Measurements from ENCODE around the gene RASD1. TPM values are rescaled to one million over a fixed set of nuclear protein-coding genes. Genes with fewer than 3 reads are reported as not detected.

RASD1 gene
- total RNA-seq, 1 experiment from 2014 or later, result not detected

GRCh38 chr17:17485420-17485819 lies 10.8 kb downstream of the RASD1 start:
- no peak for DNase-seq
- peaks cover 24% of the 10 kb centered on the region for H3K36me3 Mint-ChIP-seq (ENCODE audit: insufficient read depth, unreplicated experiment)
- TF ChIP-seq, protein P1, sequence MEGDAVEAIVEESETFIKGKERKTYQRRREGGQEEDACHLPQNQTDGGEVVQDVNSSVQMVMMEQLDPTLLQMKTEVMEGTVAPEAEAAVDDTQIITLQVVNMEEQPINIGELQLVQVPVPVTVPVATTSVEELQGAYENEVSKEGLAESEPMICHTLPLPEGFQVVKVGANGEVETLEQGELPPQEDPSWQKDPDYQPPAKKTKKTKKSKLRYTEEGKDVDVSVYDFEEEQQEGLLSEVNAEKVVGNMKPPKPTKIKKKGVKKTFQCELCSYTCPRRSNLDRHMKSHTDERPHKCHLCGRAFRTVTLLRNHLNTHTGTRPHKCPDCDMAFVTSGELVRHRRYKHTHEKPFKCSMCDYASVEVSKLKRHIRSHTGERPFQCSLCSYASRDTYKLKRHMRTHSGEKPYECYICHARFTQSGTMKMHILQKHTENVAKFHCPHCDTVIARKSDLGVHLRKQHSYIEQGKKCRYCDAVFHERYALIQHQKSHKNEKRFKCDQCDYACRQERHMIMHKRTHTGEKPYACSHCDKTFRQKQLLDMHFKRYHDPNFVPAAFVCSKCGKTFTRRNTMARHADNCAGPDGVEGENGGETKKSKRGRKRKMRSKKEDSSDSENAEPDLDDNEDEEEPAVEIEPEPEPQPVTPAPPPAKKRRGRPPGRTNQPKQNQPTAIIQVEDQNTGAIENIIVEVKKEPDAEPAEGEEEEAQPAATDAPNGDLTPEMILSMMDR (IDR thresholded peaks at IDR 0.05; ENCODE audit: unreplicated experiment), result no peak
- CTCF ChIA-PET, result no interaction called here
- H3K27me3 Mint-ChIP-seq (ENCODE audit: unreplicated experiment), result no peaks in the 10 kb centered on the region
- H3K4me3 Mint-ChIP-seq (ENCODE audit: low read depth, unreplicated experiment), result no peak overlapping the region
- H3K9me3 Mint-ChIP-seq (ENCODE audit: low read depth, unreplicated experiment), result no peaks in the 10 kb centered on the region
- peaks cover 6% of the 10 kb centered on the region for H3K4me1 Mint-ChIP-seq (ENCODE audit: low read depth, unreplicated experiment)
- BruUV-seq (replicated peaks), result no TSS peak
- intact Hi-C loops (cut with micrococcal nuclease; ENCODE audit: unreplicated experiment), result no loop called here
- H3K27ac Mint-ChIP-seq (ENCODE audit: unreplicated experiment), result no peak overlapping the region

- Mint-ChIP-seq H3K4me1 (ENCODE audit: low read depth, unreplicated experiment) (peaks cover 10% of the 10 kb centered on the region), H3K9me3 (ENCODE audit: low read depth, unreplicated experiment) (no peaks in the 10 kb centered on the region), H3K4me3 (ENCODE audit: low read depth, unreplicated experiment) (no peak overlapping the region), H3K27ac (ENCODE audit: unreplicated experiment) (no peak overlapping the region), H3K27me3 (ENCODE audit: unreplicated experiment) (no peaks in the 10 kb centered on the region), H3K36me3 (ENCODE audit: insufficient read depth, unreplicated experiment) (peaks cover 24% of the 10 kb centered on the region)
- DNase-seq, result no peak
- no TSS peak for BruUV-seq (replicated peaks)
- CTCF ChIA-PET, result no interaction called here
- intact Hi-C loops (cut with micrococcal nuclease; ENCODE audit: unreplicated experiment), result no loop called here
- TF ChIP-seq, protein P1 (IDR thresholded peaks at IDR 0.05; ENCODE audit: unreplicated experiment), result no peak
Measured at GRCh38 chr17:17484451-17484899, 11.7 kb downstream of the RASD1 start.

DNA sequence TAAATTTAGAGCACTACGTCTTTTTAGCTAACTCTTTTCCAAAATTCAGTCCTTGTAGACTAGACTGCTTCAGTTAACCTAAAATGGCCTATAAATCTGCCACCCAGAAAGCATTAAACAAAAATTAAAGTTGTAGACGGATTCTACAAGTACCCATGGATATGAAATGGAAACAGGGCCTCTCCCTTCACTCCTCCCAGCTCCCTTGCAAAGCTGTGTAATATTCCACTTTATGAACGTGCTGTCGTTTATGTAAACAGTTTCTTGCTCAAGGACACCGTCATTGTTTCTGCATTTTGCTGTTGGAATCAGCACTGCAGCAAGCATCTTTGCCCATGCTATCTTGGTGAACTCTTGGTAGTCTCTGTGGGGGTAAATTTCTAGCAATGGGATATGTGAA lies 14.3 kb downstream of the RASD1 start:
- intact Hi-C loops (cut with micrococcal nuclease; ENCODE audit: unreplicated experiment), result no loop called here
- DNase-seq, result no peak
- H3K27me3 Mint-ChIP-seq (ENCODE audit: unreplicated experiment), result no peaks in the 10 kb centered on the region
- no peak overlapping the region for H3K4me3 Mint-ChIP-seq (ENCODE audit: low read depth, unreplicated experiment)
- TF ChIP-seq, protein P1 (IDR thresholded peaks at IDR 0.05; ENCODE audit: unreplicated experiment), result no peak
- CTCF ChIA-PET, result no interaction called here
- H3K27ac Mint-ChIP-seq (ENCODE audit: unreplicated experiment), result no peak overlapping the region
- BruUV-seq (replicated peaks), result no TSS peak
- H3K4me1 Mint-ChIP-seq (ENCODE audit: low read depth, unreplicated experiment), result peaks cover 10% of the 10 kb centered on the region
- peaks cover 13% of the 10 kb centered on the region for H3K36me3 Mint-ChIP-seq (ENCODE audit: insufficient read depth, unreplicated experiment)
- H3K9me3 Mint-ChIP-seq (ENCODE audit: low read depth, unreplicated experiment), result no peaks in the 10 kb centered on the region

DNA sequence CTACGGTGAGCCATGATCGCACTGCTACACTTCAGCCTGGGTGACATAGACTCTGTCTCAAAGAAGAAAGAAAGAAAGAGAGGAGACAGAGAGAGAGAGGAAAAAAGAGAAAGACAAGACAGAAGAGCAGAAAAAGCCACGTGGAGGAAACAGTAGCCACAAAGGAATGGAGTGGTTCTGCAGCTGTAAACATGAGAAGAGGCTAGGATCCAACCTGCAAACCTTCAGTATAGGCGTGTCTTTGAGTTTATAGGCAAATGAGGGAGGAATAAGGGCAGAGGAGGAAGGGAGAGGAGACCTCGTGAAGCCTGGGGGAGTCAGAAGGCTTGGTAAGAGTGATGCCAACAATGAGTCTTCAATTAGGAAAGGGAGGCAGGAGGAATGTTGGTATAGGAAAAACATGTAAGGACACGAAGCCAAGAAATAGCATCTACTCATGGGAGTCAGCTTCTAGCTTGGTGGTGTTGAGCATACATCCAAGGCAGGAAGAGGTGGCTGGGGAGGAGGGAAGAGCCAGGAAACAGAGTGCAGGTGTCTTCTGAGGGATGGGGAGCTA lies 15.5 kb downstream of the RASD1 start:
- H3K36me3 Mint-ChIP-seq (ENCODE audit: insufficient read depth, unreplicated experiment), result peaks cover 17% of the 10 kb centered on the region
- peaks cover 10% of the 10 kb centered on the region for H3K4me1 Mint-ChIP-seq (ENCODE audit: low read depth, unreplicated experiment)
- CTCF ChIA-PET, result no interaction called here
- TF ChIP-seq, protein P1 (IDR thresholded peaks at IDR 0.05; ENCODE audit: unreplicated experiment), result no peak
- no TSS peak for BruUV-seq (replicated peaks)
- intact Hi-C loops (cut with micrococcal nuclease; ENCODE audit: unreplicated experiment), result no loop called here
- H3K27me3 Mint-ChIP-seq (ENCODE audit: unreplicated experiment), result peaks cover 5% of the 10 kb centered on the region
- no peak overlapping the region for H3K27ac Mint-ChIP-seq (ENCODE audit: unreplicated experiment)
- H3K9me3 Mint-ChIP-seq (ENCODE audit: low read depth, unreplicated experiment), result no peaks in the 10 kb centered on the region
- DNase-seq, result no peak
- H3K4me3 Mint-ChIP-seq (ENCODE audit: low read depth, unreplicated experiment), result no peak overlapping the region

All from Calu3 (cell line).